Measurements from ENCODE around the gene LRBA.
"Not testable (repeated sequence)": the region's sequence is repeated elsewhere in the genome, so short reads cannot be mapped to it uniquely, and the experiment has no call there.

Gene LRBA

GRCh38 chr4:150938417-150938816 lies 76.7 kb downstream of the LRBA start:
- Histone ChIP-seq H3K9ac (ENCODE audit: low read length) (no peak overlapping the region), H3K36me3 (ENCODE audit: insufficient read depth, low read length) (no peaks in the 10 kb centered on the region), H3K4me1 (ENCODE audit: insufficient read depth, low read length) (no peaks in the 10 kb centered on the region), H3K27me3 (ENCODE audit: control insufficient read depth in 1 of 2, insufficient read depth in 2 of 2, low read length in 2 of 2) (no peaks in the 10 kb centered on the region), H3K4me3 (ENCODE audit: low read depth in 1 of 2, low read length in 2 of 2) (no peak overlapping the region), H3K27ac (ENCODE audit: low read depth, low read length) (no peak overlapping the region), H3K9me3 (ENCODE audit: low read length) (no peaks in the 10 kb centered on the region)

GRCh38 chr4:150934022-150934421 lies 81.1 kb downstream of the LRBA start:
- H3K9me3 ChIP-seq (ENCODE audit: low read length): no peaks in the 10 kb centered on the region
- H3K27me3 ChIP-seq (ENCODE audit: control insufficient read depth in 1 of 2, insufficient read depth in 2 of 2, low read length in 2 of 2): no peaks in the 10 kb centered on the region
- no peak overlapping the region for H3K4me3 ChIP-seq (ENCODE audit: low read depth in 1 of 2, low read length in 2 of 2)
- H3K36me3 ChIP-seq (ENCODE audit: insufficient read depth, low read length): no peaks in the 10 kb centered on the region
- H3K27ac ChIP-seq (ENCODE audit: low read depth, low read length): no peak overlapping the region
- H3K4me1 ChIP-seq (ENCODE audit: insufficient read depth, low read length): no peaks in the 10 kb centered on the region
- no peak overlapping the region for H3K9ac ChIP-seq (ENCODE audit: low read length)

GRCh38 chr4:150931796-150932195 lies 83.3 kb downstream of the LRBA start:
- H3K27me3 ChIP-seq (ENCODE audit: control insufficient read depth in 1 of 2, insufficient read depth in 2 of 2, low read length in 2 of 2): no peaks in the 10 kb centered on the region
- H3K4me1 ChIP-seq (ENCODE audit: insufficient read depth, low read length): no peaks in the 10 kb centered on the region
- no peak overlapping the region for H3K27ac ChIP-seq (ENCODE audit: low read depth, low read length)
- no peak overlapping the region for H3K4me3 ChIP-seq (ENCODE audit: low read depth in 1 of 2, low read length in 2 of 2)
- H3K9ac ChIP-seq (ENCODE audit: low read length): no peak overlapping the region
- no peaks in the 10 kb centered on the region for H3K9me3 ChIP-seq (ENCODE audit: low read length)
- H3K36me3 ChIP-seq (ENCODE audit: insufficient read depth, low read length): no peaks in the 10 kb centered on the region

GRCh38 chr4:150931005-150931404 lies 84.1 kb downstream of the LRBA start:
- Histone ChIP-seq H3K4me1 (ENCODE audit: insufficient read depth, low read length) (no peaks in the 10 kb centered on the region), H3K4me3 (ENCODE audit: low read depth in 1 of 2, low read length in 2 of 2) (no peak overlapping the region), H3K9me3 (ENCODE audit: low read length) (no peaks in the 10 kb centered on the region), H3K36me3 (ENCODE audit: insufficient read depth, low read length) (no peaks in the 10 kb centered on the region), H3K9ac (ENCODE audit: low read length) (no peak overlapping the region), H3K27me3 (ENCODE audit: control insufficient read depth in 1 of 2, insufficient read depth in 2 of 2, low read length in 2 of 2) (no peaks in the 10 kb centered on the region), H3K27ac (ENCODE audit: low read depth, low read length) (no peak overlapping the region)

GRCh38 chr4:150923945-150924344 lies 91.1 kb downstream of the LRBA start:
- Histone ChIP-seq H3K4me3 (ENCODE audit: low read depth in 1 of 2, low read length in 2 of 2) (no peak overlapping the region), H3K36me3 (ENCODE audit: insufficient read depth, low read length) (peaks cover 4% of the 10 kb centered on the region), H3K9ac (ENCODE audit: low read length) (no peak overlapping the region), H3K9me3 (ENCODE audit: low read length) (no peaks in the 10 kb centered on the region), H3K27me3 (ENCODE audit: control insufficient read depth in 1 of 2, insufficient read depth in 2 of 2, low read length in 2 of 2) (no peaks in the 10 kb centered on the region), H3K27ac (ENCODE audit: low read depth, low read length) (no peak overlapping the region), H3K4me1 (ENCODE audit: insufficient read depth, low read length) (no peaks in the 10 kb centered on the region)

GRCh38 chr4:150921486-150921885 lies 93.6 kb downstream of the LRBA start:
- H3K4me1 ChIP-seq (ENCODE audit: insufficient read depth, low read length); H3K27me3 ChIP-seq (ENCODE audit: control insufficient read depth in 1 of 2, insufficient read depth in 2 of 2, low read length in 2 of 2); H3K36me3 ChIP-seq (ENCODE audit: insufficient read depth, low read length); H3K9ac ChIP-seq (ENCODE audit: low read length); H3K27ac ChIP-seq (ENCODE audit: low read depth, low read length); H3K4me3 ChIP-seq (ENCODE audit: low read depth in 1 of 2, low read length in 2 of 2); H3K9me3 ChIP-seq (ENCODE audit: low read length): not testable (repeated sequence)

- H3K4me3 ChIP-seq (ENCODE audit: low read depth in 1 of 2, low read length in 2 of 2); H3K36me3 ChIP-seq (ENCODE audit: insufficient read depth, low read length): not testable (repeated sequence)
These were observed 96.5 kb downstream of the LRBA start for GRCh38 chr4:150918562-150918961.

GRCh38 chr4:150911326-150911725 lies 103.8 kb downstream of the LRBA start:
- H3K36me3 ChIP-seq (ENCODE audit: insufficient read depth, low read length): no peaks in the 10 kb centered on the region
- H3K27ac ChIP-seq (ENCODE audit: low read depth, low read length): no peak overlapping the region
- H3K27me3 ChIP-seq (ENCODE audit: control insufficient read depth in 1 of 2, insufficient read depth in 2 of 2, low read length in 2 of 2): no peaks in the 10 kb centered on the region
- H3K4me1 ChIP-seq (ENCODE audit: insufficient read depth, low read length): no peaks in the 10 kb centered on the region
- H3K9me3 ChIP-seq (ENCODE audit: low read length): no peaks in the 10 kb centered on the region
- H3K4me3 ChIP-seq (ENCODE audit: low read depth in 1 of 2, low read length in 2 of 2): no peak overlapping the region
- H3K9ac ChIP-seq (ENCODE audit: low read length): no peak overlapping the region

More at GRCh38 chr4:150918562-150918961, 96.5 kb downstream of the LRBA start:
- H3K27me3 ChIP-seq (ENCODE audit: control insufficient read depth in 1 of 2, insufficient read depth in 2 of 2, low read length in 2 of 2); H3K4me1 ChIP-seq (ENCODE audit: insufficient read depth, low read length); H3K9ac ChIP-seq (ENCODE audit: low read length); H3K9me3 ChIP-seq (ENCODE audit: low read length); H3K27ac ChIP-seq (ENCODE audit: low read depth, low read length): not testable (repeated sequence)

- H3K36me3 ChIP-seq (ENCODE audit: insufficient read depth, low read length): no peaks in the 10 kb centered on the region
- no peak overlapping the region for H3K9ac ChIP-seq (ENCODE audit: low read length)
- no peaks in the 10 kb centered on the region for H3K4me1 ChIP-seq (ENCODE audit: insufficient read depth, low read length)
- no peaks in the 10 kb centered on the region for H3K27me3 ChIP-seq (ENCODE audit: control insufficient read depth in 1 of 2, insufficient read depth in 2 of 2, low read length in 2 of 2)
- H3K4me3 ChIP-seq (ENCODE audit: low read depth in 1 of 2, low read length in 2 of 2): no peak overlapping the region
- H3K27ac ChIP-seq (ENCODE audit: low read depth, low read length): no peak overlapping the region
- H3K9me3 ChIP-seq (ENCODE audit: low read length): no peaks in the 10 kb centered on the region
These were observed 106.0 kb downstream of the LRBA start for GRCh38 chr4:150909116-150909515.

- Histone ChIP-seq H3K4me3 (ENCODE audit: low read depth in 1 of 2, low read length in 2 of 2) (no peak overlapping the region), H3K27ac (ENCODE audit: low read depth, low read length) (no peak overlapping the region), H3K9ac (ENCODE audit: low read length) (no peak overlapping the region), H3K27me3 (ENCODE audit: control insufficient read depth in 1 of 2, insufficient read depth in 2 of 2, low read length in 2 of 2) (no peaks in the 10 kb centered on the region), H3K9me3 (ENCODE audit: low read length) (no peaks in the 10 kb centered on the region), H3K4me1 (ENCODE audit: insufficient read depth, low read length) (no peaks in the 10 kb centered on the region), H3K36me3 (ENCODE audit: insufficient read depth, low read length) (no peaks in the 10 kb centered on the region)
These were observed 108.0 kb downstream of the LRBA start for GRCh38 chr4:150906987-150907633.

GRCh38 chr4:150904671-150905070 lies 110.4 kb downstream of the LRBA start:
- no peaks in the 10 kb centered on the region for H3K36me3 ChIP-seq (ENCODE audit: insufficient read depth, low read length)
- H3K27ac ChIP-seq (ENCODE audit: low read depth, low read length): no peak overlapping the region
- H3K9ac ChIP-seq (ENCODE audit: low read length): no peak overlapping the region
- H3K27me3 ChIP-seq (ENCODE audit: control insufficient read depth in 1 of 2, insufficient read depth in 2 of 2, low read length in 2 of 2): no peaks in the 10 kb centered on the region
- no peaks in the 10 kb centered on the region for H3K9me3 ChIP-seq (ENCODE audit: low read length)
- no peak overlapping the region for H3K4me3 ChIP-seq (ENCODE audit: low read depth in 1 of 2, low read length in 2 of 2)
- H3K4me1 ChIP-seq (ENCODE audit: insufficient read depth, low read length): no peaks in the 10 kb centered on the region

- Histone ChIP-seq H3K4me3 (ENCODE audit: low read depth in 1 of 2, low read length in 2 of 2) (no peak overlapping the region), H3K4me1 (ENCODE audit: insufficient read depth, low read length) (no peaks in the 10 kb centered on the region), H3K27me3 (ENCODE audit: control insufficient read depth in 1 of 2, insufficient read depth in 2 of 2, low read length in 2 of 2) (no peaks in the 10 kb centered on the region), H3K9ac (ENCODE audit: low read length) (no peak overlapping the region), H3K36me3 (ENCODE audit: insufficient read depth, low read length) (peaks cover 5% of the 10 kb centered on the region), H3K9me3 (ENCODE audit: low read length) (no peaks in the 10 kb centered on the region), H3K27ac (ENCODE audit: low read depth, low read length) (no peak overlapping the region)
These were observed 111.5 kb downstream of the LRBA start for GRCh38 chr4:150903603-150904002.
